Calu3 (cell line): ENCODE measurements around the gene SLC22A23. TPM values are rescaled to one million over a fixed set of nuclear protein-coding genes. Genes with fewer than 3 reads are reported as not detected.
"Not testable (repeated sequence)": the region's sequence is repeated elsewhere in the genome, so short reads cannot be mapped to it uniquely, and the experiment has no call there.

Experiments used
- BruUV-seq: library from RNA; stranded (reverse); fragments of 400-500 nt; replicated peaks from 2 replicates; lab custom pipeline; 2021; lab: Mats Ljungman, UMichigan
- CTCF ChIA-PET: fragments of 300-600 bp; sonication (Branson Sonifier 250); formaldehyde crosslinking; loops from one replicate; lab custom pipeline; 2022; ENCODE audit warnings: antibody characterized with exemption; lab: Charles Lee
- DNase-seq: peaks from one replicate; pipeline ENCODE4 v3.0.0; 2022
- H3K27ac Mint-ChIP-seq: one replicate; pipeline ENCODE4 v1.8.0; 2022; ENCODE audit warnings: mixed read lengths; ENCODE audit not compliant: unreplicated experiment
- H3K27me3 Mint-ChIP-seq: one replicate; pipeline ENCODE4 v1.8.0; 2022; ENCODE audit warnings: mixed read lengths; ENCODE audit not compliant: unreplicated experiment
- H3K36me3 Mint-ChIP-seq: one replicate; pipeline ENCODE4 v1.8.0; 2022; ENCODE audit warnings: mild to moderate bottlenecking, moderate library complexity, mixed read lengths; ENCODE audit not compliant: insufficient read depth, unreplicated experiment
- H3K4me1 Mint-ChIP-seq: one replicate; pipeline ENCODE4 v1.8.0; 2022; ENCODE audit warnings: mild to moderate bottlenecking, low read depth, mixed read lengths; ENCODE audit not compliant: unreplicated experiment
- H3K4me3 Mint-ChIP-seq: one replicate; pipeline ENCODE4 v1.8.0; 2022; ENCODE audit warnings: mild to moderate bottlenecking, low read depth, moderate library complexity, mixed read lengths; ENCODE audit not compliant: unreplicated experiment
- H3K9me3 Mint-ChIP-seq: one replicate; pipeline ENCODE4 v1.8.0; 2022; ENCODE audit warnings: low read depth, mixed read lengths; ENCODE audit not compliant: unreplicated experiment
- CTCF ChIP-seq: fragments of 200-600 bp; IDR thresholded peaks from one replicate; pipeline ENCODE4 v1.8.0; 2022; ENCODE audit warnings: antibody characterized with exemption; ENCODE audit not compliant: unreplicated experiment
- intact Hi-C: fragments of 100-400 bp; cut with micrococcal nuclease; formaldehyde crosslinking; loops from one replicate; pipeline ENCODE4 v1.10.0; 2022; ENCODE audit not compliant: unreplicated experiment
- total RNA-seq: library from RNA; stranded (reverse); gene quantifications from 2 replicates; pipeline ENCODE4 v1.2.3, GENCODE V29; 2022

Gene SLC22A23
- total RNA-seq, 1 experiment from 2014 or later: 3.9 TPM

DNA sequence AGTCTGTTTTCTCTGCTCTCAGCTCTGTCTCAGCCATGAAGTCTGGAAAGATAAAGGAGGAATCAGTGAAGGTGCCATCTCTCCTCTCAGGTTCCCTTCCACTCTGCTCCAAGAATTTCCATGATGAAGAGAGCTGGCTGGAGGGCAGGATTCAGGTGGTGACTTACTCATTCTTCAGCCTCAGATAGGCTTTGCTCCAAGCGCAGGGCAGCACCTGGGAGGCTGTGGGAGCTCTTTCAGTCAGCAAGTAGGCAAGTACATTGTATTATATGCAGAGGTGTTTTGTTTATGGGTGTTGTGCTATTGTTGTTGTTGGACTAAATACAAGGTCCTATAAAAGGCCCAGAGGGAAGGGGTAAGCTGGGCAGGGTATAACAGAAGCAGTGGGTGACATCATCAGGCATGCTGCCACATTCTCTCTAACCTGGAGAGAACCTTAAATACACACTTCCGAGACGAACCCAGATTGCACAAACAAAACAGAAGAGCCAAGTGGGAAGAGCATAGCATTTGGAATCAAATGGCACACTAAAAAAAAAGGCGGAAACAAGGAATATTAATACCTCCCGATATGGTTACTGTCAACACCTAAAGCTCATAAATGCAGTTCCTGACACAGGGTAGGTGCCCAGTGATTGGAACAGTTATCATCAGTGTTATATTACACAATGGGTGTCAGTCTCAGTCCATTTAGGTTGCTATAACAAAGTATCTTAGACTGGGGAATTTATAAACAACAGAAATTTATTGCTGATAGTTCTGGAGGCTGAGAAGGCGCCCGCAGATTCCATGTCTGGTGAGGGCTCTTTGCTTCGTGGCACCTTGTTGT is 212.6 kb downstream of the SLC22A23 start:
- CTCF ChIA-PET: interaction anchor here (0.6 kb wide), 1 partner anchor 117 kb away, joined by 3 read pairs; no protein-coding TSS in a partner anchor
- TF ChIP-seq CTCF: no peak
- no peaks in the 10 kb centered on the region for H3K4me1 Mint-ChIP-seq
- BruUV-seq: no TSS peak
- no peak for DNase-seq
- H3K27me3 Mint-ChIP-seq: peaks cover 61% of the 10 kb centered on the region
- peaks cover 7% of the 10 kb centered on the region for H3K36me3 Mint-ChIP-seq
- no peak overlapping the region for H3K4me3 Mint-ChIP-seq
- no peak overlapping the region for H3K27ac Mint-ChIP-seq
- H3K9me3 Mint-ChIP-seq: no peaks in the 10 kb centered on the region
- intact Hi-C loops: no loop called here

DNA sequence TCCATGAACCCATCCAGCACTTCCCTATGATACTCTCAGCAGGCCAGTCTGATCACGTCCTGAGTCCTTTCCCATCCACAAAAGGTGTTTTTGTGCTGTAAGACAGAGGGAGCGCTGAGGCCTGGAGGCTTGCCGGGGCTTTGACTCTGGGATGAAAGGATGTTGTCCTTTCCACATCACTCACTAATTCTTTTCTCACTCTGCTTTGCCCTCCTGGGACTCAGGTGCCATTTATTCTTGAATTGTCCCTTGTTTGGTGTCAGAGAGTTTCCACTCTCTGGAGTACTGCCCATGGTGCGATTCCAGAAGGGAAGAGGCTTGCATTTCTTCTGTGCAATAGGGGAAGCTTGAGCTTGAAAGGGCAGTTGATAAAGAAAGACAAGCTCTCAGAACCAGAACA is 214.1 kb downstream of the SLC22A23 start:
- H3K36me3 Mint-ChIP-seq: peaks cover 3% of the 10 kb centered on the region
- DNase-seq: no peak
- intact Hi-C loops: no loop called here
- no peak for TF ChIP-seq CTCF
- peaks cover 69% of the 10 kb centered on the region for H3K27me3 Mint-ChIP-seq
- H3K4me1 Mint-ChIP-seq: no peaks in the 10 kb centered on the region
- no peak overlapping the region for H3K27ac Mint-ChIP-seq
- no peaks in the 10 kb centered on the region for H3K9me3 Mint-ChIP-seq
- BruUV-seq: no TSS peak
- H3K4me3 Mint-ChIP-seq: no peak overlapping the region
- CTCF ChIA-PET: no interaction called here

DNA sequence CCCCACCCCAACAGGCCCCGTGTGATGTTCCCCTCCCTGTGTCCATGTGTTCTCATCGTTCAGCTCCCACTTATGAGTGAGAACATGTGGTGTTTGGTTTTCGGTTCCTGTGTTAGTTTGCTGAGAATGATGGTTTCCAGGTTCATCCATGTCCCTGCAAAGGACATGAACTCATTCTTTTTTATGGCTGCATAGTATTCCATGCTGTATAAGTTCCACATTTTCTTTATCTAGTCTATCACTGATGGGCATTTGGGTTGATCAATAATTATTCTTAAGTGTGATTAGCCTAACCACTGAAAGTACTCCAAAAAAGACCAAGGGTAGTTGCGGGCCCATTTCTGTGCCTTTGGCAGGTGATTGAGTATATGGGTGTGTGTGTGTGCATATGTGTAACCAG is 215.1 kb downstream of the SLC22A23 start:
- H3K4me1 Mint-ChIP-seq, BruUV-seq, DNase-seq, H3K4me3 Mint-ChIP-seq, H3K27ac Mint-ChIP-seq, H3K9me3 Mint-ChIP-seq, H3K36me3 Mint-ChIP-seq, intact Hi-C loops, CTCF ChIA-PET: not testable (repeated sequence)
- peaks cover 74% of the 10 kb centered on the region for H3K27me3 Mint-ChIP-seq

DNA sequence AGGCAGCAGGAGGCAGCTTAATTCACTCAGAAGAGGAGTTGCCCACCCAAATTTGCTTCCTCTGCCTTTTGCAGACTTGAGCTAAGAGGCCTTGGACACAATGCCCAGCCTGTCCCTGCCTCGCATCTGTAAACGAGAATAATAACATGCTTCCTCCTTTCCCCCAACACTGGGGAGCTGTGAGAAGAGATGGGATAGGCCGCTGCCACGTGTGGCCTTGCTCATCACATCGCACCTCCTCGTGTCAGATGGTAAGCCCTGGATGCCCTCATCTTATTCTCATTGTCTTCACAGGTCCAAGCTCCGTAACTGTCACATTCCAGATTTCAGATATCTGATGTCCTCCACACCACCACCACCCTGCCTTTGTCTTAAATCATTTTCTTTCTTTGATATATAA is 216.3 kb downstream of the SLC22A23 start:
- intact Hi-C loops: no loop called here
- TF ChIP-seq CTCF: no peak
- DNase-seq: no peak
- Mint-ChIP-seq H3K27me3 (peaks cover 75% of the 10 kb centered on the region), H3K4me1 (no peaks in the 10 kb centered on the region), H3K36me3 (no peaks in the 10 kb centered on the region), H3K4me3 (no peak overlapping the region), H3K9me3 (no peaks in the 10 kb centered on the region), H3K27ac (no peak overlapping the region)
- CTCF ChIA-PET: no interaction called here
- BruUV-seq: no TSS peak
